Fibroblast of the aortic adventitia (primary cell): ENCODE results near the gene LDB1. TPM values are rescaled to one million over a fixed set of nuclear protein-coding genes. Genes with fewer than 3 reads are reported as not detected.

ENCODE experiments used
- DNase-seq: peaks from one replicate; pipeline ENCODE4 v3.0.0-alpha.2; 2010; ENCODE audit warnings: low read depth
- H3K4me3 ChIP-seq: 2 replicates; pipeline ENCODE4 v1.5.1; 2011; ENCODE audit warnings: low read depth, mild to moderate bottlenecking, control low read depth, low read length, moderate library complexity
- total RNA-seq: library from RNA; depleted of rRNA; stranded (reverse); fragments of >200 nt; gene quantifications from 2 replicates; pipeline ENCODE4 v1.2.3, GENCODE V29; 2012; ENCODE audit warnings: low replicate concordance
- TF ChIP-seq, protein P1 (sequence below): IDR thresholded peaks from 2 replicates; pipeline ENCODE4 v1.5.1; 2011; ENCODE audit warnings: mild to moderate bottlenecking, low read length, control low read depth, inconsistent platforms; ENCODE audit not compliant: insufficient read depth

The LDB1 gene
- total RNA-seq, 1 donor = 35.6 TPM

DNA sequence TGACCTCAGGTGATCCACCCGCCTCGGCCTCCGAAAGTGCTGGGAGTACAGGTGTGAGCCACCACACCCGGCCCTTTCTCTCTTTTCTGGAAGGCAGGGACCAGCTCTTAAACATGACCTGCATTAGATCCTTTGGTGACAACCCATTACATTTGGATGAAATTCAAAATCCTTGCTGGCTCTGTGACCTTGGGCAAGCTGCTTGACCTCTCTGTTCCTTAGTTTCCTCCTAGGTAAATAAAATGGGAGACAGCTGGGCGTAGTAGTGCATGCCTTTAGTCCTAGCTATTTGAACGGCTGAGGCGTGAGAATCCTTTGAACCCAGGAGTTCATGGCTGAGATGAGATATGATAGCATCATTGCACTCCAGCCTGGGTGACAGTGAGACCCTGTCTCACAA, 23.7 kb downstream of the LDB1 start:
- TF ChIP-seq, protein P1, sequence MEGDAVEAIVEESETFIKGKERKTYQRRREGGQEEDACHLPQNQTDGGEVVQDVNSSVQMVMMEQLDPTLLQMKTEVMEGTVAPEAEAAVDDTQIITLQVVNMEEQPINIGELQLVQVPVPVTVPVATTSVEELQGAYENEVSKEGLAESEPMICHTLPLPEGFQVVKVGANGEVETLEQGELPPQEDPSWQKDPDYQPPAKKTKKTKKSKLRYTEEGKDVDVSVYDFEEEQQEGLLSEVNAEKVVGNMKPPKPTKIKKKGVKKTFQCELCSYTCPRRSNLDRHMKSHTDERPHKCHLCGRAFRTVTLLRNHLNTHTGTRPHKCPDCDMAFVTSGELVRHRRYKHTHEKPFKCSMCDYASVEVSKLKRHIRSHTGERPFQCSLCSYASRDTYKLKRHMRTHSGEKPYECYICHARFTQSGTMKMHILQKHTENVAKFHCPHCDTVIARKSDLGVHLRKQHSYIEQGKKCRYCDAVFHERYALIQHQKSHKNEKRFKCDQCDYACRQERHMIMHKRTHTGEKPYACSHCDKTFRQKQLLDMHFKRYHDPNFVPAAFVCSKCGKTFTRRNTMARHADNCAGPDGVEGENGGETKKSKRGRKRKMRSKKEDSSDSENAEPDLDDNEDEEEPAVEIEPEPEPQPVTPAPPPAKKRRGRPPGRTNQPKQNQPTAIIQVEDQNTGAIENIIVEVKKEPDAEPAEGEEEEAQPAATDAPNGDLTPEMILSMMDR = no peak
- no peak for DNase-seq
- no peak overlapping the region for H3K4me3 ChIP-seq

DNA sequence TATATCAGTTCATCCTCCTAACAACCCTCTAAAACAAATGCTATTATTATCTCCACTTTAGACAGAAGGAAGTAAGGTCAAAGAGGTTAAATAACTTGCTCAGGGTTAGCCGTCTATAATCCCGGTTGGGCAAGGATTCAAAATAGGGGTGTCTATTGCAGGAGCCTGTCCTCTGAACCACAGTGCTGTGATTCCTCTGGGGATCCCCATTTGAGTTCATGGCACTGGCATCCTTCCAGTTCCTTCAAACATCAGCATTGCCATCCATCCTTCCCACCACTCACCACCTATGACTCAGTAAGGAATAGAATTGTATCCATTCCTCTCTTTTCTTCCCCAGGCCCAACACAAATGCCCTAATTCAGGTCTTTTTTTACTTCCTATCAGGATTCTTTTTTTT, 29.4 kb downstream of the LDB1 start:
- no peak for DNase-seq
- TF ChIP-seq, protein P1 = no peak
- no peak overlapping the region for H3K4me3 ChIP-seq

DNA sequence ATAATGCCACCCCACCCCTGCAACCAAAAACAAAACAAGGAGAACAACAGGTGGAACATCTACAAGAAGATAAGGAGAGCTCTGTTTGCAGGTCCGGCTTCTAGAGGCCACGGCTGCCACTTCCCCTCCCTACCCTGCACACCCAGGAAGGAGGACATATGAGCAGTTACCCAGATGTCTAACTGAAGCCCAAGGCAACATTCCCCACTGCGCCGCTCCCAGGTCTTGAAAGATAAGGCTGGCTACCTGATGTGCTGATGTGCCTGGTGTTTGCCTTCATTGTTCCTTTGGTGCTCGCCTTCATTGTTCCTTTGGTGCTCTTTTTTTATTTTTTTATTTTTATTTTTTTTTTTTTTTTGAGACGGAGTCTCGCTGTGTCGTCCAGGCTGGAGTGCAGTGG, 34.0 kb downstream of the LDB1 start:
- TF ChIP-seq, protein P1 = no peak
- H3K4me3 ChIP-seq = no peak overlapping the region
- DNase-seq = no peak

DNA sequence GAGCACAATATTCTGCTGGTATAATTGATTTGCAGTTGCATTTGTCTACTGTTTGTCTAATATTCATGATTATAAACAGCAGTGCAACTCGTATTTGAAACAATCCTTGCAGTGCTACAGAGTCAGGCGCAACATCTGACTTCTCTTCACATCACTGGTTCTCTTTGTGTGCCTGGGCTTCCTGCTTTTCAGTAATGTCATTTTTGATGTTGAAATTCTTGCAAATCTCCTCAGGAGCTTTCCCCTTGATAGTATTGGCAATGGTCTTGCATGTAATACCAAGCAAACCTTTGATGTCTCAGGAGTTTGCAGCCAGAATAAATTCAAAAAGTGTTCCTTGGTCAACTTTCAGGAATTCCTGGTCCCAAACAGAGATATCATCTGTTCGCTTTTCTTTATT, 34.8 kb downstream of the LDB1 start:
- DNase-seq = no peak
- no peak overlapping the region for H3K4me3 ChIP-seq
- TF ChIP-seq, protein P1 = no peak

DNA sequence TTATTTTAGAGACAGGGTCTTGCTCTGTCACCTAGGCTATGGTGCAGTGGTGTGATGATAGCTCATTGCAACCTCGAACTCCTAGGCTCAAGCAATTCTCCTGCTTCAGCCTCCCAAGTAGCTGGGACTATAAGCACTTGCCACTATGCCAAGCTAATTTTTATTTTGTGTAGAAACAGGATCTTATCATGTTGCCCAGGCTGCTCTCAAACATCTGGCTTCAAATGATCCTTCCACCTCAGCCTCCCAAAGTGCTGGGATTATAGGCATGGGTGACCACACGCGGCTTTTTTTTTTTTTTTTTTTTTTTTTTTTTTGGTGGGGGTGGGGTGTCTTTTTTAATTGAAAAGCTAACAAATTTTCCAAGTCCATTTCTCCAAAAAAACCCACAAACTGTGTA, 36.6 kb downstream of the LDB1 start:
- DNase-seq = no peak
- TF ChIP-seq, protein P1 = no peak
- no peak overlapping the region for H3K4me3 ChIP-seq

DNA sequence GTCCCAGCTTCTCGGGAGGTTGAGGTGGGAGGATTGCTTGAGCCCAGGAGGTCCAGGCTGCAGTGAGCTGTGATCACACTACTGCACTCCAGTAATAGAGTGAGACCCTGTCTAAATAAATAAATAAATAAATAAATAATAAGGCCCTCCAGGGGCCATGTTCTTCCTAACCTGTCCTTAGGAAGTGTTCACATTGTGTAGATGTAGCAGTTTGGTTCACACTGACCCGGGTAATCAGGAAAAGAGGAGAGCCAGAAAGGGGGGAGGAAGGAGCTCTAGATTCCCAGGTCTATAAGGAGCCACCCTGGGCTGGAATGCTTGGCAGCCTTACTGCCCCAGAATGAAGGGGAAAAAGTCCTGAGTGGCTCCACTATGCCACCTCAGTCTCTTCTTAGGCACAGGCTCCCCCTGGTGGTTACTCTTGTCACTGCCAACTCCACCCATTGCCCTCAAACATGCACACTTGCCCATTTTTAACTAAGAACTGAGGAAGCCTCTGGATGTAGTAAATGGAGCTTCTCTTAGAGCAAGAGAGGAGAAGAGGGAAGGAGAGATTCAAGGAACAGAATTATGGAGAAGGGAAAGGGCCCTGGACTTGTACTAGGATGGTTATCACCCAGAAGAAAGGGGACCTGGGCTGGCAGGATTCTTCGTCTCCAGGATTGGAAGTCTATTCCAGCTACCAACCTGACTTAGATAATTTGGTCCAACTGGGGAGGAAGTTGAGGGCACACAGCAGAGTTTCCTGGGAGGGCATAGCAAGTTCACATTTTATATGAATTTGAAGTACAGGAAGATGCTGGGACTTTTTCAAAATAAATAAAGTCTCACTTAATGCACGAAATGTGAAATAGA, 47.3 kb downstream of the LDB1 start:
- no peak overlapping the region for H3K4me3 ChIP-seq

More for the DNA sequence above, 47.3 kb downstream of the LDB1 start:
- TF ChIP-seq, protein P1 = peak; percentile 98
- peak; percentile 87 for DNase-seq
